ENCODE data around the gene SH3RF3.

DNA sequence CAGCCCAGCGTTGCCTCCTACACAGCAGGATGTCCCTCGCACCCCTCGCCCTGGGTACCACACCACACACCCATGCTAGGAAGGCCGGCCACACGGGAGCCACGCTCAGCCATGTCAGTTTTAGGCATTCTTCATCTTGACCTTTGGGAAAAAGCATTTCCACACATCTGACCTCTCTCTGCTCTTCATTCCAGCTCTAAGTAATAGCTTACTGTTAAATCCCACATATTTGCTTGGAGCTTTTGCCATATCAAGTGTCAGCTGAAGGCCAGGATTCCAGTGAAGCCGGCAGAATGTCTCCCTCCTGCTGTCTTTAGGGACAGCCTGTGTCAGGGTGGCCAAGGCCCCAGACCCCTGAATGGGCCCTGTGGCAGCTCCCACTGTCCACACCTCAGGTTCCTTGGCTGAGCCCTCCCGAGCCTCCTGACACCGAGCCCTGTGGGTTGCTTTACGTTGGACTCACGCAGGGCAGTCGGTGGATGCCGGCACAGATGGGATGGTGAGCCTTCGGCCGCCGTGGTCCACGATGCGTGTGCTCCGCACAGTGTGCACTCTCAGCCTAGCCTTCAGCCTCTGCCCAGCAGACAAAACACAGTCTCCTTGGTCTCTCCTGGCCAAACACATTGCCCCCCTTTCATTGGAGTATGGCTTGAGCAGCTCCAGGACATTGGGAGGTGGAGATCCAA lies 282.8 kb downstream of the SH3RF3 start:
- TF ChIP-seq, protein P1, sequence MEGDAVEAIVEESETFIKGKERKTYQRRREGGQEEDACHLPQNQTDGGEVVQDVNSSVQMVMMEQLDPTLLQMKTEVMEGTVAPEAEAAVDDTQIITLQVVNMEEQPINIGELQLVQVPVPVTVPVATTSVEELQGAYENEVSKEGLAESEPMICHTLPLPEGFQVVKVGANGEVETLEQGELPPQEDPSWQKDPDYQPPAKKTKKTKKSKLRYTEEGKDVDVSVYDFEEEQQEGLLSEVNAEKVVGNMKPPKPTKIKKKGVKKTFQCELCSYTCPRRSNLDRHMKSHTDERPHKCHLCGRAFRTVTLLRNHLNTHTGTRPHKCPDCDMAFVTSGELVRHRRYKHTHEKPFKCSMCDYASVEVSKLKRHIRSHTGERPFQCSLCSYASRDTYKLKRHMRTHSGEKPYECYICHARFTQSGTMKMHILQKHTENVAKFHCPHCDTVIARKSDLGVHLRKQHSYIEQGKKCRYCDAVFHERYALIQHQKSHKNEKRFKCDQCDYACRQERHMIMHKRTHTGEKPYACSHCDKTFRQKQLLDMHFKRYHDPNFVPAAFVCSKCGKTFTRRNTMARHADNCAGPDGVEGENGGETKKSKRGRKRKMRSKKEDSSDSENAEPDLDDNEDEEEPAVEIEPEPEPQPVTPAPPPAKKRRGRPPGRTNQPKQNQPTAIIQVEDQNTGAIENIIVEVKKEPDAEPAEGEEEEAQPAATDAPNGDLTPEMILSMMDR (IDR thresholded peaks at IDR 0.05) = no peak
- no peak for TF ChIP-seq POLR2A (IDR thresholded peaks at IDR 0.05)

Data from upper lobe of left lung (tissue), 4 donors.